Stimulated activated CD8-positive, alpha-beta memory T cell treated with anti-CD3 and anti-CD28 coated beads, Interleukin-12 subunit alpha, Interleukin-12 subunit beta, amount 100 ng/mL, for 1 hour (primary cell): ENCODE measurements around the gene SH2D1A.
A peak's percentile ranks its signal among the peaks of the same experiment; 100 is the strongest.
"Not testable (repeated sequence)": the region's sequence is repeated elsewhere in the genome, so short reads cannot be mapped to it uniquely, and the experiment has no call there.

Experiments used
- DNase-seq: peaks from one replicate; pipeline ENCODE4 v3.0.0-alpha.2; 2020; ENCODE audit warnings: low read depth

Gene SH2D1A

GRCh38 chrX:124354648-124355047 is 8.3 kb downstream of the SH2D1A start:
- no peak for DNase-seq

DNA sequence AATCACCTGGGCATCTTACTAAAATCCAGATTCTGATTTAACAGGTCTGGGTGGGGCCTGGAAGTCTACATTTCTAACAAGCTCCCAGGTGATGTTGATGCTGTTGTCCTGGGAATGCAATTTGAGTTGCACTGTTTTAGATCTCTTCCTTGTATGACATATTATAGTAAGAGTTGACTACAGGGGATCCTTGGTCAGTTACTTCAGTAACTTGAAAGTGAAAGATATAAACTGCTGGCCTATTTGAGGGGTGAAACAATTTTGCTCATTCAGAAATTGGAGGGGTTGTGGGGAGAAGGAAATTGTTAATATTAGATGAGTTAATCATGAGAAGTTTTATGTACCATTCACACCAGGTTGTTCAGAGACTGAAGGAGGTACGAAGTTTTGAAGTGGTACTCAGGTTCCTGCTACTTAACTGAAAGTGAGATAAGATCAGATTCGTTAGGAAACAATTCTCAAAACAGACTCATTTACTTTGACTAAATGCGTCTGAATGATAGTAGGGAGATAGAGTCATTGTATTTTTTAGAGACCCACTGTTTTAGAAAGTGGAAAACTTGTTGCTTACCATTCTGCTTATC is 12.5 kb downstream of the SH2D1A start:
- DNase-seq: no peak

DNA sequence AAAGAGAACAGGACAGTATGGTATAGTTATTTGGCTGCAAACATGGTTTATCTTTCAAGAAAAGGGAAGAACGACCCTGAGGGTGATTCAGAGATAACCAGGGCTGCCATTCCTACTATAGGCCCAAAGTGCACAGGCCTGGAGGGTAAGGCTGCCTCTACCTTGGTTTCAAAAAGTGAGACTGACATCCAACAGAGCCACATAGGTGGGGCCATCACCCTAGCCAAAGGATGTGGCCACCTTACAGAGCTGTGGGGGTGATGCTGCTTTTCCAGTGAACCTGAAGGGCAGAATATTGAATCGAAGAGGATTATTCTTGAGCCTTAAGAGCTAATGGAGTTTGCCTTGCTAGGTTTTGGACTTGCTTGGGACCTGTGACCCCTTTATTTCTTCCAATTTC is 15.7 kb downstream of the SH2D1A start:
- DNase-seq: no peak

DNA sequence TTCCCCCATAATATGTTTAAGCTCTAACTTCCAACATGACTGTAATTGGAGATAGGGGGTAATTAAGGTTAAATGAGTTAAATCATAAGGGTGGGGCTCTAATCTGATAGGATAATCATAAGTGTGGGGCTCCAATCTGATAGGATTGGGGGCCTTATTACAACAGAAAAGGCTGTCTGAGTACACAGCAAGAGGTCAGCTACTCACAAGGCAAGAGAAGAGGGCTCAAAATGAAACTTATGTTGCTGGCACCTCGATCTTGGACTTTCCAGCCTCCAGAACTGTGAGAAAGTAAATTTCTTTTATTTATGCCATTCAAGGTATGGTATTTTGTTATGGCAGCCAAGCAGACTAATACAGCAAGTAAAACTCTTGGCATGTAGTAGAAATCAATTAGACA is 16.4 kb downstream of the SH2D1A start:
- no peak for DNase-seq

GRCh38 chrX:124369722-124370121 is 23.4 kb downstream of the SH2D1A start:
- DNase-seq: no peak

- DNase-seq: no peak
Observed at GRCh38 chrX:124373348-124373747, 27.0 kb downstream of the SH2D1A start.

DNA sequence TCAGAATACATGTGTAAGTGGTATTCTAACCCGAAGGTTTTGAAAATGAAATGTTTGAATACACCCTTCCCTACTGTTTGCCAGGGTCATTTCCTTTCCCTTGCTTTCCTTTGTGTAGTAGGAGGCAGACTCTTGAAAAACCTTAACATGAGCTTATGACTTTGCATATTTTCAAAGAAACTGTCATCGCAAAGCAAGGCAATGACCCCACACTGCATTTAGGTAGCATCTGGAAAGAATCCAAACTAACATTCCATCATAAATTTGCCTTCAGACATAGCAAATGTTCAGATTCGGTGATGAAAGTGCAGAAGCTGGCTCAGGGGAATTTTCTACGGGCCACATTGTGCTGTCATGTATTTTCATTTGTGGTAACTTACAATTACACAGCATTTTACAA is 32.3 kb downstream of the SH2D1A start:
- no peak for DNase-seq

DNA sequence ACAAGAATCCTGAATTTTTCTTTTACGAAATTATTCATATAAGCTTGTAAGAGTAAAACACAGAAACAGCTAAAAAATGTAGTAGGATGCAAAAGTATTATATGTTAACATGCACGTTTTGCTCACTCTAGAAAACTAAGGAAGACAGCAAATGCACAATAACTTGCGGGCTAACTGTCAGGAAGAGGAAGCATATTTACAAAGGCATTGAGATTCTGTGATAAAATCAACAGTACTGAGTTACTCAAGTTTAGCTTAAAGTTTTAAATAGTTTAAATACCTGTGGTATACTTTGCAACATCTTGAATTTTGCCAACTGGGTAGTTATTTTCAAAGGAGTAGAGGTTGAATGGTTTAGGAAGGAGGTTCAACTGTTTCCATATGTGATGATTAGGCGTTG is 37.0 kb downstream of the SH2D1A start:
- no peak for DNase-seq

- no peak for DNase-seq
Observed at GRCh38 chrX:124386401-124386800, 40.0 kb downstream of the SH2D1A start.

- DNase-seq: peak; percentile 36
Observed at GRCh38 chrX:124388562-124388961, 42.2 kb downstream of the SH2D1A start.

GRCh38 chrX:124392794-124393193 is 46.4 kb downstream of the SH2D1A start:
- DNase-seq: no peak

- DNase-seq: no peak
Observed at GRCh38 chrX:124393238-124393637, 46.9 kb downstream of the SH2D1A start.

DNA sequence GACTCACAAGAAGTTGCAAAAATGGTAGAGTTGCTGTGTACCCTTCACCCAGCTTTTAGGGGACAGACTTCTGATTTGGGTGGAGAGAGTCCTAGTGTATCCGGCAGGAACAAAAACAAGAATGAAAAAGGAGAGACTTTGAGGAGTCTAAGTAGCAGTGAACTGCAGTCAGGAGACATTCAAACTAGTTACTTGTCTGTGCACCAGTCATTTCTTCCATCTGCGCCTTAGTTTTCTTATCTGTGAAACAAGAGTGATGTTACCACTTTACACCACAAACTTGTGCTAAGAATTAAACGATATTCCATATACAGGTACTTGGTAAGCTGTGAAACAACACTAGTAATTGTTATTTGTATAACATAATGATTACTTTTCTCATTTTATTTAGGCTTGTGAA is 47.3 kb downstream of the SH2D1A start:
- no peak for DNase-seq

GRCh38 chrX:124395145-124395880 is 49.0 kb downstream of the SH2D1A start:
- no peak for DNase-seq

GRCh38 chrX:124401696-124402095 is 55.3 kb downstream of the SH2D1A start:
- DNase-seq: no peak

- no peak for DNase-seq
Observed at GRCh38 chrX:124405868-124406267, 59.5 kb downstream of the SH2D1A start.

DNA sequence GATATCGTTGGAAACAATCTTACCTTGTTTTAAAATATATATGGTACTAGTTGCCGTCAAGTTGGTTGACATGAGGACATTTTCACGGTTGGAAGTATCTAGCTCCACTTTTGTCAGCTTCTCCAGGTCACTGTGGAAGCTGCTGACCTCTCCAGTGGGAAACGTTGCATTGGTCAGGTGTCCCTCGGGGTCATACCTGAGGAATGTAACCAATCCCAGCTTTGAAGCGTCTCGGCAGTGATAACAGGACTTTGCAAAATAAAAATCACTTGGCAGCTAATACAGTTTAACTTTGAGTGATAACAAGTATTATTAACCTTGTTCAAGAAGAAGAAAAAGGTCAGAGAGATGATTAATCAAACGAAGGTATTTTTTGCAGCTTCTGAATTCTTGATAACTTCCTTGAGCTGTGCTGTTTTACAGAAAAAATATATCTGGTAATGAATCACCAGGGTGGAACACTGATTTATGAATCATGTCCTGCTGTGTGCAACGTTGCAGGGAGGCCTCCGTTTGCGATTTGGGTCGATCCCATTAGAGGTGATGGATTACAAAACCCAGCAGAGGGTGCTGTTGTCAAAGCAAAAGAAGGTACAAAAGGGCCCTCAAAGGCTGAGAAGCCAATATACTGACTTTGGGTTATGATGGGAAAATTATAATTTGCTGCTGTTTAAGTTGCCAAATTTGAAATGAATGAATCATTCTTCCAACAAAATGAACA is 60.1 kb downstream of the SH2D1A start:
- peak; percentile 33 for DNase-seq

GRCh38 chrX:124407226-124407625 is 60.9 kb downstream of the SH2D1A start:
- no peak for DNase-seq

DNA sequence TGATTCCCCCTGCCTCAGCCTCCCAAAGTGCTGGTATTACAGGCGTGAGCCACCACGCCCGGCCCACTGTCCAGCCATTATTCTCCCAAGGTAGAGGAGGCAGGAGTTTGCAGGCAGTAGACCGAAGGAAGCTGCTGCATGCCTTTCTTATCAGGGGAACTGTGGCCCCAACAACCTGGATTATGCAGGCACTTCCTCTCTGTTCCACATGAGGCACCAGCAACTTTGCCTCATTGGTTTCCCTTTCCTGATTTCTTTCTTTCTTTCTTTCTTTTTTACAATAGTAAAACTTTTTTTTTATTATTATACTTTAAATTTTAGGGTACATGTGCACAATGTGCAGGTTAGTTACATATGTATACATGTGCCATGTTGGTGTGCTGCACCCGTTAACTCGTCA is 62.0 kb downstream of the SH2D1A start:
- not testable (repeated sequence) for DNase-seq

- no peak for DNase-seq
Observed at GRCh38 chrX:124413244-124413643, 66.9 kb downstream of the SH2D1A start.

- DNase-seq: no peak
Observed at GRCh38 chrX:124414281-124414680, 67.9 kb downstream of the SH2D1A start.

GRCh38 chrX:124415115-124415800 is 68.9 kb downstream of the SH2D1A start:
- no peak for DNase-seq
